CD4-positive, alpha-beta T cell treated with Interleukin-4 for 4 hours (primary cell): ENCODE results near the gene NEK1.
"Not testable (repeated sequence)": the region's sequence is repeated elsewhere in the genome, so short reads cannot be mapped to it uniquely, and the experiment has no call there.

Experiments used
- DNase-seq: peaks from one replicate; pipeline ENCODE4 v3.0.0-alpha.2; 2020

Gene NEK1

GRCh38 chr4:169594560-169595195 lies 17.7 kb downstream of the NEK1 start:
- no peak for DNase-seq

- no peak for DNase-seq
Observed at GRCh38 chr4:169593050-169593560, 19.3 kb downstream of the NEK1 start.

- no peak for DNase-seq
Observed at GRCh38 chr4:169583563-169583962, 28.8 kb downstream of the NEK1 start.

DNA sequence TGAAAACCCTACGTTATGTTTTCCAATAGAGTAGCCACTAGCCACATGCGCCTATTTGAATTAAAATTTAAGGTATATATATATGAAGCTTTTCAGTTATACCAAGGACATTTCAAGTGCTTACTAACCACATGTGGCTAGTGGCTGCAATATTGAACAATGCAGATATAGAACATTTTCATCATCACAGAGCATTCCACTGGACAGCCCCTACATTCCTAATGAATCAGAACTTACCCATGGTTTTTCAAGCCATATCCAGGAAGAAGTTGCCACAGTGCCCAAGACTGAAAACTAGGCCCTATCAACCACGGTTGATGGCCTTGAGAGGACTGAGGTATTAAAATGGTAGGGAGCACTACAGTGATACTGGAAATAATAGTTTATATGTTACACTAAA lies 29.7 kb downstream of the NEK1 start:
- DNase-seq = no peak

GRCh38 chr4:169582203-169582602 lies 30.2 kb downstream of the NEK1 start:
- DNase-seq = no peak

DNA sequence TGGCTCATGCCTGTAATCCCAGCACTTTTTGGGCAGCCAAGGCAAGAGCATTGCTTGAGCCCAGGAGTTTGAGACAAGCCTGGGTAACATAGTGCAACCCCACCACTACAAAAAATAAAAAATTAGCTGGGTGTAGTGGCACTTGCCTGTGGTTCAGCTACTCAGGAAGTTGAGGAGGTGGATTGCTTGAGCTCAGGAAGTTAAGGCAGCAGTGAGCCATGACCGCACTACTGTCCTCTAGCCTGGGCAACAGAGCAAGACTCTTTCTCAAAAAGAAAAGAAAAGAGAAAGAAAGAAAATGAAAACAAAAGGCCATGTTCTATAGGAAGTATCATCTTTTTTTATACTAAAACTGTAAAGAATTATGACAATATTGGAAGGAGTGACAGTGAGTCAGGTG lies 38.5 kb downstream of the NEK1 start:
- no peak for DNase-seq

DNA sequence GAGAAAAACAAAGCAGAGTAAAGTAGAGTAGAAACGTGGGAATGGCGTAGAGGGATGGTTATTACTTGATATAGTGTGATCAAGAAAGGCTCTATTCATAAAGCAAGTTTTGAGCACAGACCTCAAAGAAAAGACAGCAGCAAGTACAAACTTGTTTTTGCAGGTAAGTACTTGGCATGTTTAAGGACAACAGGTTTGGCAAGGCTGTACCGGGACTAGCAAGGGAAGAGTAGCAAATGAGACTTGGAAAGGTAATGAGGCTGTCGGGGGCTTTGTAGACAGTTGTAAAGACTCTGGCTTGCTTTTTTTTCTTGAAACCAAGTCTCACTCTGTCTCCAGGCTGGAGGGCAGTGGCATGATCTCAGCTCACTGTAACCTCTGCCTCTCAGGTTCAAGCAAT lies 40.9 kb downstream of the NEK1 start:
- DNase-seq = no peak

DNA sequence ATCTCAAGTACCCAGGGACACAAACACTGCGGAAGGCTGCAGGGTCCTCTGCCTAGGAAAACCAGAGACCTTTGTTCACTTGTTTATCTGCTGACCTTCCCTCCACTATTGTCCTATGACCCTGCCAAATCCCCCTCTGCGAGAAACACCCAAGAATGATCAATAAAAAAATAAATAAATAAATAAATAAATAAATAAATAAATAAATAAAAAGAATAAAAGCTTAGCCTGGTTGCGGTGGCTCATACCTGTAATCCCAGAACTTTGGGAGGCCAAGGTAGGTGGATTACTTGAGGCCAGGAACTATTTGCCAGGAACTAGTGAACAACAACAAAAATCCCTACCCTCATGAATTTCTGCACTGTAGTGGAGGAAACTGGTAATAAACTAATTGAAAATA lies 41.4 kb downstream of the NEK1 start:
- DNase-seq = not testable (repeated sequence)

DNA sequence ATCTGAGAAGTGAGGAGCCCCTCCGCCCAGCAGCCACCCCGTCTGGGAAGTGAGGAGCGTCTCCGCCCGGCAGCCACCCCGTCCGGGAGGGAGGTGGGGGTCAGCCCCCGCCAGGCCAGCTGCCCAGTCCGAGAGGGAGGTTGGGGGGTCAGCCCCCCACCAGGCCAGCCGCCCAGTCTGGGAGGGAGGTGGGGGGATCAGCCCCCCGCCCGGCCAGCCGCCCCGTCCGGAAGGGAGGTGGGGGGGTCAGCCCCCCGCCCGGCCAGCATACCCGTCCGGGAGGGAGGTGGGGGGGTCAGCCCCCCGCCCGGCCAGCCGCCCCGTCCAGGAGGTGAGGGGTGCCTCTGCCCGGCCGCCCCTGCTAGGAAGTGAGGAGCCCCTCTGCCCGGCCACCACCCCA lies 42.1 kb downstream of the NEK1 start:
- not testable (repeated sequence) for DNase-seq

DNA sequence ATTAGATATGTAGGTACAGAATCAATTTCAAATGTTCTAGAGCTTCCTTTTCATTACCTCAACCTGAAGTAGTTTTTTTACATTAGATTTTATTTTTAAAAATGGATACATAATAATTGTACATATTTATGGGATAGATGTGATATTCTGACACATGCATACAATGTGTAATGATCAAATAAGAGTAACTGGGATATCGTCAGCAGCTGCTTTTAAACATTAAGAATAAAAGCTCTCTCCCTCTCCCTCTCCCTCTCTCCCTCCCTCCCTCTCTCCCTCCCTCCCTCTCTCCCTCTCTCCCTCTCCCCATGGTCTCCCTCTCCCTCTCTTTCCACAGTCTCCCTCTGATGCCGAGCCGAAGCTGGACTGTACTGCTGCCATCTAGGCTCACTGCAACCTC lies 43.2 kb downstream of the NEK1 start:
- not testable (repeated sequence) for DNase-seq

DNA sequence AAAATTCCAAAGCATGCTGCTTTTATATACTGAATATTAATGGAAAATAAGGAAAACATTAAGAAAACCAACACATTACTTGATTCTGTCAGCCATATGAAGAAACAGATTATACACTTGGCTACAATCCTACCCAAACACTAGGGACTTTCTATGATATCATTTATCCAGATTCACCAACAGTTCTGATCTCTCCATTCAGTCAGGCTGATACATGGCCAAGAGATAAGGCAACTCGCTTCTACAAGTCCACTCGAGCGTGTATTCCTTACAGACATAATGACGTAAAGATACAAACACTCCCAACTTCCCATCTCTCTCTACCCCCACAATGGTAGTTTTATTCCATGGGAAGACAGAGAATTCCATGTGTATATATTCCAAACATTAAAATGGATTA lies 44.5 kb downstream of the NEK1 start:
- DNase-seq = no peak

DNA sequence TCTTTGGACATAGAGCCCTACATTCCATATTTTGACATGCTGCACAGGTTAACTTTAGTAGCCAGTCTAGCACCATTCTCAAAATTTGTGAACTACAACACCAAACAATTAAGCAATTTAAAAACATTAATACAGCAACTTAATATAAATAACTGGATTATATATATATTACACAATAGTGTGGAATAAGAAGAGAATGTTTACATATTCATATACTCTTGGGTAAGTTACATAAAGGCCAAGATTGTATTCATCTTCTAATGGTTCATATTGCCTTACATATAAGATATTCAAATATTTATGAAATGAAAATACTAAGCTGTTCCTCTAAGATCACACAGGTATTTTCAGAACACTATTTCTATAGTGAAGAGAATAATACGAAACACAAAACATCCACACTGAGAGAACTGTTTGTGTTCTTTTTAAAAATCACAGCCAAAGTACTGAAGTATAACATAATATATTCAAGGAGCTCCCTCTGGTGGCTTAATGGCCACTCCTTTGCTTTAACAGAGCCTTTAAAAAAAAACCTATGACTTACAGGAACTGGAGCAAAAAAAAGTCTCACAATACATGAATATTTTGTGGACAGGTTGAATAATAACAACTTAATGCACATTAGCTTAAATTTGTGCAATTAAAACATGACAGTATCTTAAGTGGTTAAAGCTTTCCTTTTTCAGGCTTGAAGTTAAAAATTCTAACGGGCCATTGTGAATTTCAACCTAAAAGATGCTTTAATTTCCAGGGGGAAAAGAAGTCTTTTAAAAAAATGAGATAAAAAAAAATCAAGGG lies 46.2 kb downstream of the NEK1 start:
- DNase-seq = peak; percentile 39

DNA sequence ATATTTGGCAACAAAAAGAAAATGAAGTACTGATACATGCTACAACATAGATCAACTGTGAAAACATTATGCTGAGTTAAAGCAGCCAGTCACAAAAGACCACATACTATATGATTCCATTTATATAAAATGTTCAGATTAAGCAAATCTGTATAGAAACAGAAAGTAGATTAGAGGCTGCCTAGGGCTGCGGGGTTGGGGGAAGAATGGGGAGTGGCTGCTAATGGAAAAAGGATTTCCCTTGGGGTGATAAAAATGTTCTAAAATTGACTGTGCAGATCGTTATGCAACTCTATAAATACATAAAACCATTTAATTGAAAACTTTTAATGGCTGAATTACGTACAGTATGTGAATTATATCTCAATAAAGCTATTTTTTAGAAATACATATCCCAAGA lies 46.8 kb downstream of the NEK1 start:
- DNase-seq = no peak

DNA sequence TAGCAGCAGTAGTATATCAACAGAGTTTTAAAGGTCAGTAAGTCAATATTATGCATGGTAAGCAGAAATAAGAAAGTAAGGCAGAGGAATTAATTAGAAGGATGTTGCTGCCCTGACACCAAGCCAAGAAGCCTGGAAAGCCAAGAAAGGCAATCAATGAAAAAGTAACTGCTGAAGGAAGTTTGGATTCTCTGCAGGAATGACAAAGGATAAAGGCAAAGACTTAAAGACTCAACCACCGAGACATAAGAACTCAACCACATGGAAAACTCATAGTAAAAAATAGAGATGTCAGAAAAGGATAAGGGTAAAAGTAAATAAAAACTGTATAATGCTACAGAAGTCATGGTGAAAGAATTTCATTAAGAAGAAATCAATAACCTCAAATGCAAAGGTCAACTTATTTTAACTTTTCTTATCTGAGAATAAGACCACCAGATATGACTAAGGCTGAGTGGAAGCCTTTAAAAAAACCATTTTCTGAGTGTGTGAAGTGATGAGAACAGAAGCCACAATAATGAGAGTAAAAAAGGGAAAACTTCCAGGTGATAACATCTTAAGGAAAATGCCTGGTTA lies 55.2 kb downstream of the NEK1 start:
- DNase-seq = no peak

GRCh38 chr4:169546548-169546947 lies 65.8 kb downstream of the NEK1 start:
- DNase-seq = not testable (repeated sequence)

DNA sequence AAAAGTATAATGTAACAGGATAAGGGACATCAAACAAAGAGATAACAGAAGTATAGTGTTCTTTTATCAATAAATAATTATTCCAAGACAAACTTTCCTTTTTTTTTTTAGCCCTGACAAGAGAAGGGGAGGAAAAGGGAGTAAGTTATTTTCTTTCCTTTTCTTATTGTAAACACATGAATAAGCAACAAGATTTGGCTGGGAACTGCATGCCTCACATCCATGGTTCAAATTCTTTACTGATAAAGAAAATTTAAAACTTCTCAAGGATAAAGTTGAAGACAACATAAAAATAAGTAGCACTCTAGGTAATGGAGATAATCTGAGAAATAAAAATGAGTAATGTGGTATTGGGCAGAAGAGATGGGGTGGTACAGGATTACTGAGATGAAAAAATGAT lies 71.6 kb downstream of the NEK1 start:
- no peak for DNase-seq

DNA sequence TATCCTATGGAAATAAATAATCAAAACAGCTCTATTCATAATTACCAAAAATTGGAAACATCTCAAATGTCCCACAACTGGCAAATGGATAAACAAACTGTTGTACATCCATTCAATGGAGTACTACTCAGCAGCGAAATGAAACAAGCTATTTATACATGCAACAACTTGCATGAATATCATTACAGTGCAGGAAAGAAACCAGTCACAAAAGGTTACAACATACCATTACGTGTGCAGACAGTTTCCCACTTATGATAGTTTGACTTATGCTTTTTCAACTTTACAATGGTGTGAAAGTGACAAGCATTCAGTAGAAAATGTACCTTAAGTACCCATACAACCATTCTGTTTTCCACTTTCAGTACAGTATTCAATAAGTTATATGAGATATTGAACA lies 82.3 kb downstream of the NEK1 start:
- no peak for DNase-seq

DNA sequence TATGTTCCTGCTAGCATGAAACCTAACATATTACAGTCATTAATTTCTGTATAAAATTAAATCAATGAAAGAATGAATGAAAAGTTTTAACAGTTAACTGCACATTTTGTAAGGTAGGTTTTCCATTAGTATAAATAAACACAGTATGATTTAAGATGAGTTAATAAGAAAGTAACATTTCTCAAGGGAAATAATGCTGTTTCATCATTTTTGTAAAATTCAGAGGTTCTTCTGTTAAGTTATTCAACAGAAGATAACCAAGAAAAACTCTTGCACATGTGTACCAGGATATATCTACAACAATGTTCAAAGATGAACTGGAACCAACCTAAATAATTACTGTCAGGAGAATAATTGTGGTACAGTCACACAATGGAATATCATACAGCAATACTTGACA lies 88.6 kb downstream of the NEK1 start:
- no peak for DNase-seq

GRCh38 chr4:169510617-169511016 lies 101.8 kb downstream of the NEK1 start:
- no peak for DNase-seq

DNA sequence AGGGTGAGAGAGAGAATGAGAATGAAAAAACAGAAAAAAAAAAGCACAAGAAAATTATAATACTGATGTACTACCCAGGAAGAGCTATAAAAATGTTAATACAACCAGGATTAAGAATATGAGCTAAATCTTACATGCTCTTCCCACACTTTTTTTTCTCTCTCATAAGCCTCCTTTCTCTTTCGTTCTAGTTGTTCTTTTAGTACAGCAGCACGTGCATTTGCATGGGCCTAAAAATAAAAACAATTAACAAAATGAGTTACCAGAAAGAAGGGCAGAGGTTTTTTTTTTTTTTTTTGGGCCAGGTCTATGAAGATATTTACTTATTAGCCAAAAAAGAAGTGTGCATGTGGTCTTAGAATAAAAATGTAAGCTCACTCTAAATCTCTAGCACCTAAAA lies 105.5 kb downstream of the NEK1 start:
- no peak for DNase-seq

DNA sequence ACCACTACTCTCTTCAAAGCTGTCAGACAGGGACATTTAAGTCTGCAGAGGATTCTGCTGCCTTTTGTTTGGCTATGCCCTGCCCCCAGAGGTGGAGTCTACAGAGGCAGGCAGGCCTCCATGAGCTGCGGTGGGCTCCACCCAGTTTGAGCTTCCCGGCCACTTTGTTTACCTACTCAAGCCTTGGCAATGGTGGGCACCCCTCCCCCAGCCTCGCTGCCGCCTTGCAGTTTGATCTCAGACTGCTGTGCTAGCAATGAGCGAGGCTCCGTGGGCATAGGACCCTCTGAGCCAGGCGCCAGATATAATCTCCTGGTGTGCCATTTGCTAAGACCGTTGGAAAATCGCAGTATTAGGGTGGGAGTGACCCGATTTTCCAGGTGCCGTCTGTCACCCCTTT lies 112.5 kb downstream of the NEK1 start:
- DNase-seq = not testable (repeated sequence)

DNA sequence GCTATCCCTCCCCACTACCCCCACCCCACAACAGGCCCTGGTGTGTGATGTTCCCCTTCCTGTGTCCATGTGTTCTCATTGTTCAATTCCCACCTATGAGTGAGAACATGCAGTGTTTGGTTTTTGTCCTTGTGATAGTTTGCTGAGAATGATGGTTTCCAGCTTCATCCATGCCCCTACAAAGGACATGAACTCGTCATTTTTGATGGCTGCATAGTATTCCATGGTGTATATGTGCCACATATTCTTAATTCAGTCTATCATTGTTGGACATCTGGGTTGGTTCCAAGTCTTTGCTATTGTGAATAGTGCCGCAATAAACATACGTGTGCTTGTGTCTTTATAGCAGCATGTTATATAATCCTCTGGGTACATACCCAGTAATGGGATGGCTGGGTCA lies 118.1 kb downstream of the NEK1 start:
- DNase-seq = not testable (repeated sequence)

DNA sequence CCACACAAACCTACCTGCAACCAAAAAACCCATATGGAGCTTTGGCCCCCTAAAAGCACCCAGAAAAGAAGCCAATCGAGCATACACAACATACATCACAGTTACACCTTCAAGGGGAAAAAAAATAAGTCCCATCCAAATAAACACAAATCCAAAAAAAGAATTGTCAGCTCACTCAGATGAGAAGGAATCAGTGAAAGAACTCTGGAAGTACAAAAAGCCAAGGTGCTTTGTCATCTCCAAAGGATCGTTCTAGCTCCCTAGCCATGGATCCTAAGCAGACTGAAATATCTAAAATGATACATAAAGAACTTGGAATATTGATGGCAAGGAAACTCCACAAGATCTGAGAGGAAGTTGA lies 119.2 kb downstream of the NEK1 start:
- no peak for DNase-seq

DNA sequence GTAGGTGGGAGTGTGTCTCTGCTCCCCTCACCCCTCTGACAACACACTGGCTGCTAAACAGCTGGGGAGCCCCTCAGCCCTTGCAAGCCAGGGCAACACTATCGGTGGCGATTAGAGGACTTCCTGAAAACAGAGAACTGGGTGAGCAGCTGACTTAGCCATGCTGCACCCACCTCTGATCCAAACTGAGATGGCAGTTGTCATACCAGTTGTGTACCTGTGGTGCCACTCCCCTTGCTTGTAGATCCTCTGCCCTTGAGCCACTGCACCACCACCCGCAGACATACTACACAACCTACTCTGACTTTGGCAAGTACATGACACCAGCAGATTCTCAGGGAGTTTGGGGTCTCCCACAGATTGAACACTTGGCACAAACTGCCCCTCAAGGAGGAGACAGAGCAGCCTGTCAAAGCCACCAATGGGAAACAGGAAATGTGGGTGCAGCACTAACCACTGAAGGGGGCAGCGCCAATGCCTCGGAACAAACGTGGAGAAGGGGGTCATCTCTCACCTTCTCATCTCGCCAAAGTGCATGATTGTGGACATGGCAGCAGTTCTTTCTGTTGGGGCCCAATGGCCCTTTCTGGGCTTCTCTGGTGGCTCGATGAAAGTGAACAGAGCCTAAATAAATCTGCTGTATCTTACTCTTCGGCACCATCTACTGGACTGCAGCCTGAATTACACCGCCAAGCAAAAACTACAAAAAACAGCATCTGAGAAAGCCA lies 119.8 kb downstream of the NEK1 start:
- peak; percentile 52 for DNase-seq
